ENCODE results near the gene AGER.
A peak's percentile ranks its signal among the peaks of the same experiment; 100 is the strongest.
"Not testable (repeated sequence)": the region's sequence is repeated elsewhere in the genome, so short reads cannot be mapped to it uniquely, and the experiment has no call there.

Gene AGER

GRCh38 chr6:32198345-32198696 is 14.3 kb upstream of the AGER start:
- no peak for DNase-seq

GRCh38 chr6:32196682-32197616 is 12.9 kb upstream of the AGER start:
- peak; percentile 66 for DNase-seq

GRCh38 chr6:32195902-32196681 is 12.0 kb upstream of the AGER start:
- DNase-seq: peak; percentile 95

GRCh38 chr6:32195652-32195901 is 11.5 kb upstream of the AGER start:
- peak; percentile 100 for DNase-seq

- DNase-seq: no peak
Observed at GRCh38 chr6:32194825-32195651, 11.0 kb upstream of the AGER start.

- DNase-seq: no peak
Observed at GRCh38 chr6:32194388-32194787, 10.3 kb upstream of the AGER start.

- not testable (repeated sequence) for DNase-seq
Observed at GRCh38 chr6:32193096-32193495, 9.0 kb upstream of the AGER start.

GRCh38 chr6:32192608-32193039 is 8.6 kb upstream of the AGER start, which contains the start of gene GPSM3:
TSS of gene GPSM3 (minus strand) at chr6:32192643. CDS start at chr6:32192513, 130 bp downstream.
- DNase-seq: peak; percentile 55

- DNase-seq: no peak
Observed at GRCh38 chr6:32191696-32192607, 7.9 kb upstream of the AGER start.

- no peak for DNase-seq
Observed at GRCh38 chr6:32190911-32191677, 7.0 kb upstream of the AGER start.

GRCh38 chr6:32190054-32190851 is 6.2 kb upstream of the AGER start, which contains the start of gene PBX2:
TSS of gene PBX2 (minus strand) at chr6:32190202. CDS start at chr6:32189915, 287 bp downstream.
- DNase-seq: peak; percentile 98

- DNase-seq: no peak
Observed at GRCh38 chr6:32189742-32190053, 5.6 kb upstream of the AGER start.

- no peak for DNase-seq
Observed at GRCh38 chr6:32189069-32189741, 5.2 kb upstream of the AGER start.

GRCh38 chr6:32188381-32189068 is 4.5 kb upstream of the AGER start:
- no peak for DNase-seq

GRCh38 chr6:32187725-32188380 is 3.8 kb upstream of the AGER start:
- peak; percentile 43 for DNase-seq

GRCh38 chr6:32187009-32187709 is 3.1 kb upstream of the AGER start:
- DNase-seq: no peak

GRCh38 chr6:32186151-32186840 is 2.2 kb upstream of the AGER start:
- DNase-seq: peak; percentile 21
